Endothelial cell of hepatic sinusoid (primary cell): Measurements from ENCODE around the gene ZYG11B.
"Not testable (repeated sequence)": the region's sequence is repeated elsewhere in the genome, so short reads cannot be mapped to it uniquely, and the experiment has no call there.

Experiments used
- in situ Hi-C: cut with HindIII; loops from 2 replicates; pipeline ENCODE4 v1.10.0; 2017; ENCODE audit warnings: low sequenced_read_pairs

The ZYG11B gene

GRCh38 chr1:52751589-52752483 lies 25.6 kb downstream of the ZYG11B start:
- in situ Hi-C loops, result no loop called here

- in situ Hi-C loops, result no loop called here
Observed at GRCh38 chr1:52752484-52752826, 26.2 kb downstream of the ZYG11B start.

- in situ Hi-C loops, result no loop called here
Observed at GRCh38 chr1:52753169-52753568, 26.9 kb downstream of the ZYG11B start.

GRCh38 chr1:52756020-52756419 lies 29.8 kb downstream of the ZYG11B start:
- in situ Hi-C loops, result no loop called here

- in situ Hi-C loops, result loop anchor here (5.0 kb wide), 1 partner anchor 33 kb away; the partner anchor contains the start of gene ZYG11B
Observed at GRCh38 chr1:52759908-52760307, 33.7 kb downstream of the ZYG11B start.

- in situ Hi-C loops, result no loop called here
Observed at GRCh38 chr1:52767596-52768280, 41.5 kb downstream of the ZYG11B start.

GRCh38 chr1:52769346-52770033 lies 43.2 kb downstream of the ZYG11B start:
- in situ Hi-C loops, result no loop called here

GRCh38 chr1:52771384-52771783 lies 45.1 kb downstream of the ZYG11B start:
- in situ Hi-C loops, result no loop called here

- in situ Hi-C loops, result no loop called here
Observed at GRCh38 chr1:52786148-52786547, 59.9 kb downstream of the ZYG11B start.

GRCh38 chr1:52790429-52790828 lies 64.2 kb downstream of the ZYG11B start:
- in situ Hi-C loops, result loop anchor here (5.0 kb wide), 1 partner anchor 37 kb away; no protein-coding TSS in a partner anchor

GRCh38 chr1:52792036-52792435 lies 65.8 kb downstream of the ZYG11B start:
- in situ Hi-C loops, result loop anchor here (5.0 kb wide), 1 partner anchor 35 kb away; no protein-coding TSS in a partner anchor

GRCh38 chr1:52793717-52794116 lies 67.5 kb downstream of the ZYG11B start:
- in situ Hi-C loops, result loop anchor here (5.0 kb wide), 1 partner anchor 34 kb away; no protein-coding TSS in a partner anchor

GRCh38 chr1:52795464-52795863 lies 69.2 kb downstream of the ZYG11B start:
- in situ Hi-C loops, result no loop called here

- in situ Hi-C loops, result no loop called here
Observed at GRCh38 chr1:52798331-52798730, 72.1 kb downstream of the ZYG11B start.

- in situ Hi-C loops, result no loop called here
Observed at GRCh38 chr1:52801011-52801410, 74.8 kb downstream of the ZYG11B start.

- in situ Hi-C loops, result not testable (repeated sequence)
Observed at GRCh38 chr1:52804083-52804482, 77.8 kb downstream of the ZYG11B start.

GRCh38 chr1:52814465-52814864 lies 88.2 kb downstream of the ZYG11B start:
- in situ Hi-C loops, result no loop called here

GRCh38 chr1:52820830-52821229 lies 94.6 kb downstream of the ZYG11B start:
- in situ Hi-C loops, result not testable (repeated sequence)

- in situ Hi-C loops, result loop anchor here (5.0 kb wide), 1 partner anchor 34 kb away; no protein-coding TSS in a partner anchor
Observed at GRCh38 chr1:52825868-52826267, 99.6 kb downstream of the ZYG11B start.

GRCh38 chr1:52834798-52835197 lies 108.5 kb downstream of the ZYG11B start:
- in situ Hi-C loops, result no loop called here

GRCh38 chr1:52836035-52836434 lies 109.8 kb downstream of the ZYG11B start:
- in situ Hi-C loops, result no loop called here
